Measurements from ENCODE around the gene BABAM2.

DNA sequence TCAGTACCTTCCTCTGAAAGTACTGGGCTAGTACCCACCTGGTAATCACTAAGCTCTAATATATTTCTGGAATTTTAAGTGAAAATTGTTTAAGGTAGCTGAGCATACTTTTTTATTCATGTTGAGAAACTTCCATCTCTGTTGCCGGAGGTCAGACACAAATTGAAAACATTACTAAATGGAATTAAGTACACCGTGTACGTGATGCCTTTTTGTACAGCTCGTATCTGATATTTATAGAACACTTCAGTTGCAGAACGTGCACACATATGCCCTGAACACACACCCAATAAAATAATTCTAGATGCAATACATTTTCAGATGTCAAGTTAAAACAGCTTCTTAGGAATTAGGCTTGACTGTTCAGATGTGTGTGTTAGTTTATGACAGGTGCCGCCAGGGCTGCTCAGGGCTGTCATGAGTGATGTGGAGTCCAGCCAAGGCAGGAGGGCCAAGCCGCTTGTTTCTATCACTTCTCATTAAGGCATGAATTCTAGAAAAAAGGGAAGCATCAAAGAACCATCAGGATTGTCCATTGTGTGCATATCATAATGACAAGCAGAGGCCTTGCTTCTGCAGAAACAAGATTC is 421.2 kb downstream of the BABAM2 start:
- TF ChIP-seq HDAC2 (IDR thresholded peaks at IDR 0.05) (no peak), PTTG1 (tag; IDR thresholded peaks at IDR 0.05; ENCODE audit: low read depth) (no peak), HEY1 (CRISPR knock-in tag; IDR thresholded peaks at IDR 0.05; ENCODE audit: borderline replicate concordance) (no peak), NFYB (IDR thresholded peaks at IDR 0.05; ENCODE audit: extremely low read depth, insufficient read length) (no peak), NR1H2 (CRISPR knock-in tag; IDR thresholded peaks at IDR 0.05) (no peak)
